Endothelial cell of umbilical vein (primary cell): Measurements from ENCODE around the gene MARK4. TPM values are rescaled to one million over a fixed set of nuclear protein-coding genes. Genes with fewer than 3 reads are reported as not detected.

Source experiments
- BruUV-seq: library from RNA; stranded (reverse); fragments of 400-500 nt; replicated peaks from 2 replicates; lab custom pipeline; 2021; lab: Mats Ljungman, UMichigan
- CTCF ChIA-PET: fragments of 300-600, 350-600 bp; sonication (Branson Sonifier 250); formaldehyde crosslinking; loops from one replicate; lab custom pipeline; 2021; ENCODE audit warnings: antibody characterized with exemption, inconsistent platforms; lab: Charles Lee
- POLR2A ChIA-PET: fragments of 300-600, 350-600 bp; sonication (Branson Sonifier 250); formaldehyde crosslinking; loops from one replicate; lab custom pipeline; 2021; ENCODE audit warnings: antibody characterized with exemption, inconsistent platforms; lab: Charles Lee
- DNase-seq: peaks from one replicate; pipeline ENCODE4 v3.0.0-alpha.2; 2011; ENCODE audit warnings: low read depth, low spot score
- FAIRE-seq: peaks from 2 replicates; lab custom pipeline; 2011; peaks lifted over from hg19 to GRCh38; lab: Jason Lieb, UNC
- H2AFZ ChIP-seq: 2 replicates; pipeline ENCODE4 v1.6.0; 2012; ENCODE audit warnings: low read depth, low read length, control low read depth, inconsistent platforms
- H3K27ac ChIP-seq: 2 replicates; pipeline ENCODE4 v1.5.1; 2011; ENCODE audit warnings: low read depth, mild to moderate bottlenecking, control low read depth, low read length, moderate library complexity; ENCODE audit not compliant: insufficient read depth
- H3K27me3 ChIP-seq, 2 experiments: 2 replicates each; pipeline versions ENCODE4 v1.6.0 to v1.6.1; 2011; ENCODE audit warnings: low read length in 2 of 2, mixed read lengths in 1 of 2; ENCODE audit not compliant: control insufficient read depth in 2 of 2, insufficient read depth in 2 of 2
- H3K36me3 ChIP-seq, 2 experiments: 2 replicates in 1 of 2; 3 replicates in 1 of 2; pipeline ENCODE4 v1.5.1; 2011; ENCODE audit warnings: low read length in 2 of 2, mild to moderate bottlenecking in 1 of 2, moderate library complexity in 1 of 2; ENCODE audit not compliant: control insufficient read depth in 2 of 2, insufficient read depth in 2 of 2; ENCODE audit errors: extremely low read depth in 1 of 2
- H3K4me1 ChIP-seq: 3 replicates; pipeline ENCODE4 v1.5.1; 2011; ENCODE audit warnings: mild to moderate bottlenecking, low read length; ENCODE audit not compliant: control insufficient read depth, insufficient read depth; ENCODE audit errors: extremely low read depth
- H3K4me2 ChIP-seq: 2 replicates; pipeline ENCODE4 v1.6.1; 2011; ENCODE audit warnings: low read length, control low read depth, mixed read lengths; ENCODE audit not compliant: insufficient read depth
- H3K4me3 ChIP-seq, 3 experiments: fragments of 200-600 bp in 1 of 3; sonication (generic), shearing (Covaris generic) in 1 of 3; replicated peaks in 1 of 3; 2 replicates each; pipeline ENCODE4 v1.5.1; 2011 to 2016; ENCODE audit warnings: control low read depth in 3 of 3, low read length in 3 of 3, mild to moderate bottlenecking in 2 of 3, inconsistent platforms in 1 of 3, low read depth in 1 of 3, moderate library complexity in 1 of 3; ENCODE audit not compliant: insufficient read depth in 1 of 3
- H3K79me2 ChIP-seq: 2 replicates; pipeline ENCODE4 v1.6.0; 2012; ENCODE audit warnings: low read length, inconsistent platforms; ENCODE audit not compliant: control insufficient read depth, insufficient read depth
- H3K9ac ChIP-seq: replicated peaks from 2 replicates; pipeline ENCODE3; 2011; ENCODE audit warnings: low read length, control low read depth; ENCODE audit not compliant: insufficient read depth; ENCODE audit errors: extremely low read depth
- H3K9me1 ChIP-seq: replicated peaks from 3 replicates; pipeline ENCODE4 v1.6.0; 2011; ENCODE audit warnings: mild to moderate bottlenecking, low read length; ENCODE audit not compliant: control insufficient read depth, insufficient read depth; ENCODE audit errors: extremely low read depth
- H3K9me3 ChIP-seq: replicated peaks from 2 replicates; pipeline ENCODE4 v1.5.1; 2012; ENCODE audit warnings: low read length, inconsistent platforms; ENCODE audit not compliant: control insufficient read depth, insufficient read depth
- H4K20me1 ChIP-seq: replicated peaks from 2 replicates; pipeline ENCODE3; 2011; ENCODE audit warnings: mild to moderate bottlenecking, low read length; ENCODE audit not compliant: control insufficient read depth, insufficient read depth; ENCODE audit errors: extremely low read depth
- EZH2 ChIP-seq: IDR thresholded peaks from 2 replicates; pipeline ENCODE4 v1.6.1; 2012; ENCODE audit warnings: borderline replicate concordance, low read depth, mild to moderate bottlenecking, moderate library complexity, low read length, inconsistent platforms; ENCODE audit not compliant: severe bottlenecking
- FOS ChIP-seq: IDR thresholded peaks from 2 replicates; pipeline ENCODE4 v1.6.1; 2011; ENCODE audit warnings: mild to moderate bottlenecking, low read length, moderate library complexity, borderline replicate concordance; ENCODE audit not compliant: insufficient read depth
- GATA2 ChIP-seq: IDR thresholded peaks from 2 replicates; pipeline ENCODE4 v1.7.0; 2011; ENCODE audit warnings: low read depth, mild to moderate bottlenecking, moderate library complexity, mixed read lengths, low read length; ENCODE audit not compliant: insufficient read length, insufficient read depth
- JUN ChIP-seq: IDR thresholded peaks from 2 replicates; pipeline ENCODE4 v1.6.1; 2011; ENCODE audit warnings: borderline replicate concordance, low read depth; ENCODE audit not compliant: insufficient read length, insufficient read depth
- POLR2AphosphoS5 ChIP-seq: IDR thresholded peaks from 2 replicates; pipeline ENCODE4 v1.6.1; 2012; ENCODE audit warnings: low read depth, mild to moderate bottlenecking, control low read depth, low read length, moderate library complexity; ENCODE audit not compliant: insufficient read depth
- dilution Hi-C: fragments of 300-500 bp; cut with MboI; formaldehyde crosslinking; loops from one replicate; pipeline ENCODE4 v1.15.0; 2019; ENCODE audit warnings: low sequenced_read_pairs; ENCODE audit not compliant: extremely low pct_ligation_motif_present
- intact Hi-C: fragments of 100-400 bp; cut with micrococcal nuclease; formaldehyde crosslinking; loops from one replicate; pipeline ENCODE4 v1.10.0; 2022
- polyA plus RNA-seq, 4 experiments: library from polyadenylated mRNA; depleted of rRNA in 3 of 4; stranded (reverse) in 3 of 4; unstranded in 1 of 4; fragments of >200 nt; gene quantifications; 2 replicates each; pipeline versions ENCODE4 v1.2.1 to v1.2.3, GENCODE V29; 2011 to 2012; ENCODE audit warnings: missing spikeins in 1 of 4
- total RNA-seq: library from RNA; stranded (reverse); gene quantifications from 2 replicates; pipeline ENCODE4 v1.2.3, GENCODE V29; 2021
- TF ChIP-seq, protein P1 (sequence below), 2 donors: IDR thresholded peaks; 1 replicate in 1 of 2; 2 replicates in 1 of 2; pipeline ENCODE4 v1.5.1; 2011; ENCODE audit warnings: low read length in 2 of 2, mild to moderate bottlenecking in 2 of 2, moderate library complexity in 2 of 2, control low read depth in 1 of 2, inconsistent platforms in 1 of 2, low read depth in 1 of 2; ENCODE audit not compliant: insufficient read depth in 1 of 2; ENCODE audit errors: extremely low read depth in 1 of 2
- TF ChIP-seq, protein P2 (sequence below): IDR thresholded peaks from 2 replicates; pipeline ENCODE4 v1.6.1; 2011; ENCODE audit not compliant: insufficient read depth, insufficient read length

The MARK4 gene
- total and polyA plus RNA-seq, 2 donors (not counting 3 experiments of a cell fraction or from before 2014, with no cell fraction given): 13.9 to 51.6 TPM

DNA sequence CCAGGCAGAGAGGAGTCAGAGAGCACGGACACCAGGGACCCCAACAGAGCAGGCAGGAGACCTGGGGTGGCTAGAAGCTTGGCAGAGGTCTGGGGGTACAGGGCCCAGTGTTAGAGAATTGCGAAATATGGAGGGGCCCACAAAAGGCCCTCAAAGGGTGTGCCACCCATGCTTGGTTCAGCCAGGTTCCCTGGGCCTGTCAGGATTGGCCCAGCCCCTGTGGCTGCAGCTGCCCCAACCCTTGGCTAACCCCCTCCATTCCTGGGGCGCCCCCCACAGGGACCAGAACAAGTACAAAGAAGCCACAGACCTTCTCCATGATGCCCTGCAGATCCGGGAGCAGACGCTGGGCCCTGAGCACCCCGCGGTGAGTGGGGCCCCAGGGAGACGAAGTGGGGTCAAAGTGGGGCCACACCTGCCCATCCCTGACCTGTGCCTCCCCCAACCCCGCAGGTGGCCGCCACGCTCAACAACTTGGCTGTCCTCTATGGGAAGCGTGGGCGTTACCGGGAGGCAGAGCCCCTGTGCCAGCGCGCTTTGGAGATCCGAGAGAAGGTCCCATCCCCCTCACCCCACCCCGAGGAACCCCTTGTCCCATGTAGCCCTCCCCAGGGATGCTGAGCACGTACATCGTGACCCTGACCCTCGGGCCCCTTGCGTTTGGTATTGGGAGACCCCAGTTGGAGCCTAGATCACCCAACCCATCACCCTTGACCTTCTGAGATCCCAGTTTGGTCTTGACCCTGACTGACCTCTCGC lies 97.5 kb downstream of the MARK4 start:
- DNase-seq: no peak
- Histone ChIP-seq H3K4me3 (no peak overlapping the region), H3K9me3 (no peaks in the 10 kb centered on the region), H3K27ac (no peak overlapping the region), H3K4me2 (no peak overlapping the region), H3K9me1 (no peaks in the 10 kb centered on the region), H3K27me3 (no peaks in the 10 kb centered on the region), H4K20me1 (no peaks in the 10 kb centered on the region), H2AFZ (no peak overlapping the region), H3K79me2 (no peaks in the 10 kb centered on the region), H3K36me3 (peaks cover 3 to 22% of the 10 kb centered on the region in 2 experiments), H3K4me1 (no peaks in the 10 kb centered on the region), H3K9ac (no peak overlapping the region)
- dilution Hi-C loops: no loop called here
- peak; percentile 28 for TF ChIP-seq POLR2AphosphoS5
- TF ChIP-seq, protein P1, sequence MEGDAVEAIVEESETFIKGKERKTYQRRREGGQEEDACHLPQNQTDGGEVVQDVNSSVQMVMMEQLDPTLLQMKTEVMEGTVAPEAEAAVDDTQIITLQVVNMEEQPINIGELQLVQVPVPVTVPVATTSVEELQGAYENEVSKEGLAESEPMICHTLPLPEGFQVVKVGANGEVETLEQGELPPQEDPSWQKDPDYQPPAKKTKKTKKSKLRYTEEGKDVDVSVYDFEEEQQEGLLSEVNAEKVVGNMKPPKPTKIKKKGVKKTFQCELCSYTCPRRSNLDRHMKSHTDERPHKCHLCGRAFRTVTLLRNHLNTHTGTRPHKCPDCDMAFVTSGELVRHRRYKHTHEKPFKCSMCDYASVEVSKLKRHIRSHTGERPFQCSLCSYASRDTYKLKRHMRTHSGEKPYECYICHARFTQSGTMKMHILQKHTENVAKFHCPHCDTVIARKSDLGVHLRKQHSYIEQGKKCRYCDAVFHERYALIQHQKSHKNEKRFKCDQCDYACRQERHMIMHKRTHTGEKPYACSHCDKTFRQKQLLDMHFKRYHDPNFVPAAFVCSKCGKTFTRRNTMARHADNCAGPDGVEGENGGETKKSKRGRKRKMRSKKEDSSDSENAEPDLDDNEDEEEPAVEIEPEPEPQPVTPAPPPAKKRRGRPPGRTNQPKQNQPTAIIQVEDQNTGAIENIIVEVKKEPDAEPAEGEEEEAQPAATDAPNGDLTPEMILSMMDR (IDR thresholded peaks at IDR 0.05; ENCODE audit: extremely low read depth in 1 of 2, insufficient read depth in 1 of 2, low read depth in 1 of 2, low read length in 2 of 2): no peak
- ChIA-PET CTCF (no interaction called here), POLR2A (no interaction called here)
- no TSS peak for BruUV-seq
- no peak for FAIRE-seq
- intact Hi-C loops: no loop called here

DNA sequence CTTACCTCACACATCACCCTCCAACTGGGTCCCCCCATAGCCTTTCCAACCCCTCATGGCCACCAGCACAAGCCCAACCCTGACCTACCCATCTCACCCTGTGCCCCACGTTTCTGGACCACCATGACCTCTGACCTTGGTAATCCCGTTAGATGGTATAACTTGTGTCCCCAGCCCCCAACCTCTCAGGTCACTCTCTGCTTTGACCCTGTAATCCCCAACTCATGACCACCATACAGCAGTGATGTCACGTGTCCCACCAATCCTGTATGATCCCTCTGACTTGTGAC lies 98.0 kb downstream of the MARK4 start:
- TF ChIP-seq GATA2: no peak
- no peak for TF ChIP-seq FOS
- TF ChIP-seq EZH2: no peak
- TF ChIP-seq, protein P1 (IDR thresholded peaks at IDR 0.05; ENCODE audit: extremely low read depth in 1 of 2, insufficient read depth in 1 of 2, low read depth in 1 of 2, low read length in 2 of 2): no peak
- TF ChIP-seq, protein P2, sequence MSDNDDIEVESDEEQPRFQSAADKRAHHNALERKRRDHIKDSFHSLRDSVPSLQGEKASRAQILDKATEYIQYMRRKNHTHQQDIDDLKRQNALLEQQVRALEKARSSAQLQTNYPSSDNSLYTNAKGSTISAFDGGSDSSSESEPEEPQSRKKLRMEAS: no peak
- no peak for TF ChIP-seq JUN
- TF ChIP-seq POLR2AphosphoS5: no peak
- no peak overlapping the region for H3K4me2 ChIP-seq
- ChIA-PET POLR2A (no interaction called here), CTCF (no interaction called here)
- no peak for DNase-seq
- H3K27ac ChIP-seq: no peak overlapping the region
- H3K27me3 ChIP-seq: no peaks in the 10 kb centered on the region
- FAIRE-seq: no peak
- no peaks in the 10 kb centered on the region for H3K9me1 ChIP-seq
- no peaks in the 10 kb centered on the region for H4K20me1 ChIP-seq
- dilution Hi-C loops (no loop called here), intact Hi-C loops (no loop called here)
- H3K4me3 ChIP-seq: no peak overlapping the region
- H3K9me3 ChIP-seq: no peaks in the 10 kb centered on the region
- H3K79me2 ChIP-seq: no peaks in the 10 kb centered on the region
- H3K9ac ChIP-seq: no peak overlapping the region
- H3K4me1 ChIP-seq: no peaks in the 10 kb centered on the region
- no TSS peak for BruUV-seq
- peaks cover 3 to 24% of the 10 kb centered on the region in 2 experiments for H3K36me3 ChIP-seq
- no peak overlapping the region for H2AFZ ChIP-seq
